BLaER1 treated with 17β-estradiol and CSF1 and Interleukin-3, amounts not matched to agents 10 nM and 100 nM (cell line): ENCODE results near the gene PPP1R14B.

ENCODE experiments used
- H3K27ac ChIP-seq, 11 experiments: shearing (Covaris generic); formaldehyde crosslinking; 2 replicates each; pipeline ENCODE4 v1.8.1; 2022
- H3K27me3 ChIP-seq, 11 experiments: shearing (Covaris generic); formaldehyde crosslinking; 2 replicates each; pipeline ENCODE4 v1.8.1; 2022
- H3K36me3 ChIP-seq, 11 experiments: shearing (Covaris generic); formaldehyde crosslinking; 2 replicates each; pipeline ENCODE4 v1.8.1; 2022
- H3K4me1 ChIP-seq, 10 experiments: shearing (Covaris generic); formaldehyde crosslinking; 2 replicates each; pipeline ENCODE4 v1.8.1; 2022
- H3K4me2 ChIP-seq, 11 experiments: shearing (Covaris generic); formaldehyde crosslinking; 2 replicates each; pipeline ENCODE4 v1.8.1; 2022
- H3K4me3 ChIP-seq, 10 experiments: shearing (Covaris generic); formaldehyde crosslinking; 2 replicates each; pipeline ENCODE4 v1.8.1; 2022
- H3K9ac ChIP-seq, 11 experiments: shearing (Covaris generic); formaldehyde crosslinking; 2 replicates each; pipeline ENCODE4 v1.8.1; 2022
- H3K9me3 ChIP-seq, 11 experiments: shearing (Covaris generic); formaldehyde crosslinking; replicated peaks in 1 of 11; 2 replicates each; pipeline ENCODE4 v1.8.1; 2022
- H4K20me1 ChIP-seq, 11 experiments: shearing (Covaris generic); formaldehyde crosslinking; 2 replicates each; pipeline ENCODE4 v1.8.1; 2022
- Cebpa-rat ChIP-seq, 11 experiments: shearing (Covaris generic); IDR thresholded peaks; 2 replicates each; pipeline ENCODE4 v1.8.1; 2022

The PPP1R14B gene

DNA sequence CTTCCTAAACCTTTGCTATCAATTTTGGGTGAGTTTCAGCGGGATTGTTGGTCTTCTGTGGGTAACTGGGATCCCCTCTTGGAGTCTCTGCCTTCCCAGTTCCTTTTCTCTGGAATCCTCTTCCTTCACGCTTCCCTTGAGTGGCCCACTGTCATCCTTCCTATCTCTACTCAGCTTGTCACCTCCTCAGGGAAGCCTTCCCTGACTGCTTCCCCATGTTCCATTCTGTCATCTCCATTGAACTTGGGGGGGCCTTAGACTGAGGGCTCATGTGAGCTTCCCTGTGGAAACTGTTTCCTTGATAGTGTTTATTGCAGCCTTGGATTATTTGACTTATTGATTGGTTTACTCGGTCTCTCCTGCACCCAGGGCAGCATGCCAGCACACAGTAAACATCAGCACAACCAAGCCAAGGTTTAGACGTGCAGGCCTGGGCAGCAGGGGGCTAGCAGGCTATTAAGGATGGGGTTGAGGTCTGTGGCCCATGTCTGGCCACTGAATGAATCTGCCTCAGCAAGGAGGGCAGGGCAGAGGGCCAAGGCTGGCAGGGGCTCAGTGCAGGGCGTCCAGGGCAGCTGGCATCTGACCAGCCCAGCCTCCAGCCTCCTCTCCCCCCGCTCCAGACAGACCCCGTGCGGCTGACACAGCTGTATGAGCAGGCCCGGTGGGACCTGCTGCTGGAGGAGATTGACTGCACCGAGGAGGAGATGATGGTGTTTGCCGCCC is 28.0 kb downstream of the PPP1R14B start:
- Histone ChIP-seq H3K9me3 (no peaks in the 10 kb centered on the region), H3K4me2 (peak overlapping the region in 2 of 11 experiments; percentile 14 to 25; a peak in 3 of 22 replicates), H3K27me3 (no peaks in the 10 kb centered on the region), H3K36me3 (peaks cover 81 to 98% (median 92%) of the 10 kb centered on the region in 11 experiments), H3K4me3 (no peak overlapping the region), H3K9ac (peak overlapping the region; percentile 0 to 65 (median 38); a peak in 14 of 22 replicates), H3K4me1 (peaks cover 52 to 99% (median 65%) of the 10 kb centered on the region in 10 experiments), H4K20me1 (peaks cover 4 to 97% (median 56%) of the 10 kb centered on the region in 11 experiments; a peak in 21 of 22 replicates), H3K27ac (peak overlapping the region in 8 of 11 experiments; percentile 8 to 48 (median 29); a peak in 14 of 22 replicates)
- TF ChIP-seq Cebpa-rat (IDR thresholded peaks at IDR 0.05), result no peak

DNA sequence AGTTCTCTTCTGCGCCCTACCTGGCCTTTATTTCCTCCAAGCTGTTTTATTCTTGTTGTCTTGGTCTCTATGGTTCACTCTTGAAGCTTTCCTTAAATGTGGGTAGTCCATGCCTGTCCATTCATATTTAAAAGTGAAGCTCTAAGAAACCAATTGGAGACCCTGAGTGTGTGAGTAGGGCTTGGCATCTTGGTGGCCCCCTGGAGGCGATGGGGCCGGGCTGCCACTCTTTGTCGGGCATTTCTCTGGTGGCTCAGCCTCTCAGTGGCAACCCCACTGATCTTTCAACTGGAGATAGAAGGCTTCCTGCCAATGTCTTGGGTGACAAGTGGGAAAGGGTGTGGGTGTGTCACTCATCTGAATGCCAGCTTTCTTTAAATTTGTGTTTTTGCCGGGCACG is 29.9 kb downstream of the PPP1R14B start:
- no peaks in the 10 kb centered on the region for H3K27me3 ChIP-seq
- peak overlapping the region in 1 of 11 experiments; percentile 37; a peak in 3 of 22 replicates for H3K27ac ChIP-seq
- H3K4me2 ChIP-seq, result peak overlapping the region; percentile 7 to 57 (median 36); a peak in 16 of 22 replicates
- peaks cover 4 to 97% (median 51%) of the 10 kb centered on the region in 11 experiments; a peak in 20 of 22 replicates for H4K20me1 ChIP-seq
- peaks cover 61 to 99% (median 70%) of the 10 kb centered on the region in 10 experiments for H3K4me1 ChIP-seq
- H3K4me3 ChIP-seq, result no peak overlapping the region
- no peaks in the 10 kb centered on the region for H3K9me3 ChIP-seq
- H3K36me3 ChIP-seq, result peaks cover 79 to 98% (median 91%) of the 10 kb centered on the region in 11 experiments
- H3K9ac ChIP-seq, result peak overlapping the region in 2 of 11 experiments; percentile 30 to 37; a peak in 3 of 22 replicates
- no peak for TF ChIP-seq Cebpa-rat (IDR thresholded peaks at IDR 0.05)

DNA sequence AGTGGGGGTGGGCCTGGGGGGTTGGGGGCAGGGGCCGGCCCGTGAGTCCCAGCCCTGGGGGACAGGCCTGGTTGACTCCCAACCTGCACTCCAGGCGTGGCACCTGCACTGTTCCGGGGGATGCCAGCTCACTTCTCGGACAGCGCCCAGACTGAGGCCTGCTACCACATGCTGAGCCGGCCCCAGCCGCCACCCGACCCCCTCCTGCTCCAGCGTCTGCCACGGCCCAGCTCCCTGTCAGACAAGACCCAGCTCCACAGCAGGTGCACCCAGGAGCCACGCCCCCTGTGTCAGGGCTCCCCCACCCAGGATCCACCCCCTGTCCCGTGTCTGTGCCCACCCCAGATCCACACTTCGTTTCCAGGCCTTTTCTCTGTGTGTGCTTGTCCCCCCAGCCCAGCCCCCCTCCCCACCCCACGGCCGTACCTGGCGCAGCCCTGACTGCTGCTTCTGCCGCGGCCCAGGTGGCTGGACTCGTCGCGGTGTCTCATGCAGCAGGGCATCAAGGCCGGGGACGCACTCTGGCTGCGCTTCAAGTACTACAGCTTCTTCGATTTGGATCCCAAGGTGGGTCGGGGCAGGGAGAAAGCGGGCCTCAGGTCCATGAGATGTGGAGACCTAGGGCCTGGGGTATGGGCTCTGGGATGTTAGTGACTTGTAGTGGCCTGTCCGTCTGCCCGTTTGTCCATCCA is 35.4 kb downstream of the PPP1R14B start:
- Histone ChIP-seq H3K27ac (peak overlapping the region in 7 of 11 experiments; percentile 6 to 82 (median 30); a peak in 4 of 22 replicates), H4K20me1 (peaks cover 30 to 87% (median 46%) of the 10 kb centered on the region in 11 experiments; a peak in 20 of 22 replicates), H3K4me3 (peak overlapping the region in 1 of 10 experiments; percentile 22; a peak in 1 of 20 replicates), H3K4me1 (peaks cover 76 to 88% (median 81%) of the 10 kb centered on the region in 10 experiments), H3K27me3 (no peaks in the 10 kb centered on the region), H3K9me3 (no peaks in the 10 kb centered on the region), H3K9ac (peak overlapping the region in 8 of 11 experiments; percentile 3 to 53 (median 21); a peak in 7 of 22 replicates), H3K4me2 (peak overlapping the region; percentile 16 to 97 (median 80); a peak in 18 of 22 replicates), H3K36me3 (peaks cover 58 to 92% (median 81%) of the 10 kb centered on the region in 11 experiments)
- TF ChIP-seq Cebpa-rat (IDR thresholded peaks at IDR 0.05), result no peak

DNA sequence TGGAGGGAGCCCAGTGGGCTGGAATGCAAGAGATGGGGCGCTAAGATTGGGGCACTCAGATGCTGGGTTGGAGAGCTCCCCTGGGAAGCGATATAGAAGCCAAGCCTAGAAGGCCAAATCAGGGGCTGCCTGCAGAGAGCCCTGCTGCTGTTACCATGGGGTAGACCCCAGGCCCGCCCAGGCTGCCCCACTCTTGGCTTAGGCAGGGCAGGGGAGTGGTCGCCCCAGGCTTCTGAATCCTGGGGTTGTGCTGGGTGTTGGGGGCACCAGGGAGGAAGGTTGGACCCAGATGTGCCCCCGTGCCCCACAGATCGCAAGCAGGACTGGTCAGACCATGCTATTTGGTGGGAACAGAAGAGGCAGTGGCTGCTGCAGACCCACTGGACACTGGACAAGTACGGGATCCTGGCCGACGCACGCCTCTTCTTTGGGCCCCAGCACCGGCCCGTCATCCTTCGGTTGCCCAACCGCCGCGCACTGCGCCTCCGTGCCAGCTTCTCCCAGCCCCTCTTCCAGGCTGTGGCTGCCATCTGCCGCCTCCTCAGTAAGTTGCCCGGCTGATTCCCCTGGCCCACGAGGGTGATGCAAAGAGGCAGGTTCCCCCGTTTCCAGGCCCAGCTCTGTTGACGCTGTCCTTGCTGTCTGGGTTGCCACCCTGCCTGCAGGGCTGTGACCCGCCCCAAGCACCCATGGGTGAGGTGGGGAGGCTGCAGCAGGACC is 36.3 kb downstream of the PPP1R14B start:
- Histone ChIP-seq H3K4me2 (peak overlapping the region; percentile 96 to 100 (median 99)), H3K27ac (peak overlapping the region in 10 of 11 experiments; percentile 1 to 99 (median 28); a peak in 9 of 22 replicates), H3K4me3 (peak overlapping the region in 5 of 10 experiments; percentile 28 to 98 (median 96); a peak in 4 of 20 replicates), H3K9me3 (no peaks in the 10 kb centered on the region), H4K20me1 (peaks cover 30 to 79% (median 48%) of the 10 kb centered on the region in 11 experiments; a peak in 20 of 22 replicates), H3K36me3 (peaks cover 51 to 85% (median 73%) of the 10 kb centered on the region in 11 experiments), H3K27me3 (no peaks in the 10 kb centered on the region), H3K4me1 (peaks cover 76 to 88% (median 81%) of the 10 kb centered on the region in 10 experiments), H3K9ac (peak overlapping the region; percentile 9 to 99 (median 96); a peak in 17 of 22 replicates)
- TF ChIP-seq Cebpa-rat (IDR thresholded peaks at IDR 0.05), result no peak

DNA sequence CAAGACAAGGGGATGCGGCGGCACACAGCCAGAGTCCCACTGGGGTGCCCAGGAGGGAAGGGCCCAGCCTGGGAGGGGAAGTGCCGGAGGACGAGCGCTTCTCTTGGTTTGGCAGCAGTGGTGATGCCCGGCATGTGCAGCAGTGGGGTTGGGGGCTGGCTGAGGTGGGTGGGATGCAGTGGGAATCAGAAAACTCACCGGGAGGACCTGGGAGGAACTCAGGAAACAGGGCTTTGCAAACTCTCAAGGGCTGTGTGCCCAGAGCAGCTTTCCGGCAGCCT is 37.2 kb downstream of the PPP1R14B start:
- peak overlapping the region; percentile 96 to 100 (median 99) for H3K4me2 ChIP-seq
- H4K20me1 ChIP-seq, result peaks cover 30 to 70% (median 53%) of the 10 kb centered on the region in 11 experiments; a peak in 21 of 22 replicates
- peaks cover 76 to 88% (median 81%) of the 10 kb centered on the region in 10 experiments for H3K4me1 ChIP-seq
- H3K27ac ChIP-seq, result peak overlapping the region; percentile 74 to 100 (median 97); a peak in 20 of 22 replicates
- peak overlapping the region; percentile 93 to 99 (median 96) for H3K9ac ChIP-seq
- TF ChIP-seq Cebpa-rat (IDR thresholded peaks at IDR 0.05), result no peak
- H3K27me3 ChIP-seq, result no peaks in the 10 kb centered on the region
- peak overlapping the region; percentile 82 to 98 (median 94); a peak in 19 of 20 replicates for H3K4me3 ChIP-seq
- H3K9me3 ChIP-seq, result no peaks in the 10 kb centered on the region
- peaks cover 56 to 80% (median 69%) of the 10 kb centered on the region in 11 experiments for H3K36me3 ChIP-seq

DNA sequence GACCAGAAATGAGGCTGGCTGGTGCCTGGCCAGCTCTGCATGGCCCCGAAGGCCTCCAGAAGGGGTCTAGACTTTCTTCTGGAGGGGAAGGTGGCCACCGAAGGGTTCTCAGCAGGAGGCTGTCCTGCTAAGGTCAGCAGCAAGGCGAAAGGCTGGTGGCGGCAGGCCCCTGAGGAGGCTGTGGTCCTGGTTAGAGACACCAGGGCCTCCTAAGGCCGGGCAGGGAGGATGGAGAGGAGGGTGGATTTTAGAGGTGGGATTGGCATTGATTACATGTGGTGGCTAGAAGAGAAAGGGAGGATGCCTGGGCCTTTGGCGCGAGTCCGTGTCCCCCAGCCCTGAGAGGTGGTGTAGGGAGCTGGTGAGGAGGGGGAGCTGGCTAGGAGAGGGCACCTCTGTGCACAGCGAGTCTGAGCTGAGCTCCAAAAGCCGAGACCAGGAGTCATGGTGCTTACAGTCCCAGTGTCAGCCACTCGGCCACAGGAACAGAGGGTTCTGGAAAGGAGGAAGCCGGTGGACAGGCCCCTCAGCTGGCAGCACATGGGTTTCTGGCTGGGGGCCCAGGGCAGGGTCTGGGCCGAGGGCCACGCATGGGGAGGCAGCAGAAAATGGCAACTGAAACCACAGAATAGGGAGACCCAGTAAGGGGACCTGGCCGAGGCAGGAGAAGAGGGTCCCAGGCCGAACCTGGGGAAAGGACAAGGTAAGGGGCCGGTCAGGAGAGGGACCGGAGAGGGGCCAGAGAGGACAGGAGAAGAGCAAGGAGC is 37.8 kb downstream of the PPP1R14B start:
- Histone ChIP-seq H4K20me1 (peaks cover 34 to 70% (median 58%) of the 10 kb centered on the region in 11 experiments), H3K27me3 (no peaks in the 10 kb centered on the region), H3K9ac (peak overlapping the region; percentile 93 to 99 (median 96)), H3K4me3 (peak overlapping the region; percentile 82 to 98 (median 94)), H3K4me2 (peak overlapping the region; percentile 96 to 100 (median 99)), H3K9me3 (no peaks in the 10 kb centered on the region), H3K36me3 (peaks cover 55 to 80% (median 69%) of the 10 kb centered on the region in 11 experiments), H3K27ac (peak overlapping the region; percentile 74 to 100 (median 97); a peak in 21 of 22 replicates), H3K4me1 (peaks cover 76 to 88% (median 81%) of the 10 kb centered on the region in 10 experiments)
- no peak for TF ChIP-seq Cebpa-rat (IDR thresholded peaks at IDR 0.05)

DNA sequence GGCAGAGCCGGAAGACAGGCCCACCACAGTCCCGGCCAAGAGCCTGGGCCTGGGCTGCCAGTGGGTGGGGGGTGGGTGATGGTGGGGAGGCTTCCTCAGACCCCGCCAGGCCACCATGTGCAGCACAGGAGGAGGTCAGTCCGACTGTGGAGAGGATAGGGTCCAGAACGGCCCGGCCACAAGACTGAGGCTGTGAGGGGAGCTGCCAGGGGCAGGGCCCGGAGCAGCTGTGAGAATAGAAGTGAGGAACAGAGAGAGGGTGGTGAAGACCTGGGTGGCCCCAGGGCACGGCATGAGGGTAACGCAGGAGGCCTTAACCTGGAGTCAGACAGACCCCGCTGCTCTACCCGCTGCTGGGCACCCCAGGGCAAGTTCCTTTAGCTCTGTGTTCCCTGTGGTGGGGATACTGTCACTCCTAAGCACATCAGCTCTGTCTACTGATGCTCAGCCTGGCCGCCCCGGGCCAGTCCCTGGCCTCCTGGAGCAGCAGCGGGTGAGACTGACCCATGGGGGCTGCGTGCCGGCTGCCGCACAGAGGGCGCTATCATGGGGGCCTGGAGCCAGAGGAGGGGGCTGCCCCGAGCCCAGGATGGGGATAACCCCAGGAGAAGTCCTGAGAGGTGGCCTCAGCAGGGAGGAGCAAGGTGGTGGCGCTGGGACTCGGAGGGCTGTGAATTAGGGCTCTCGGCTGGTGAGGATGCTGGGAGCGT is 38.5 kb downstream of the PPP1R14B start:
- Histone ChIP-seq H3K9me3 (no peaks in the 10 kb centered on the region), H4K20me1 (peaks cover 42 to 70% (median 60%) of the 10 kb centered on the region in 11 experiments), H3K36me3 (peaks cover 49 to 80% (median 65%) of the 10 kb centered on the region in 11 experiments), H3K27me3 (no peaks in the 10 kb centered on the region), H3K4me1 (peaks cover 69 to 85% (median 79%) of the 10 kb centered on the region in 10 experiments), H3K27ac (peak overlapping the region; percentile 74 to 100 (median 97)), H3K4me3 (peak overlapping the region; percentile 82 to 98 (median 94)), H3K9ac (peak overlapping the region; percentile 93 to 99 (median 96)), H3K4me2 (peak overlapping the region; percentile 96 to 100 (median 99))
- TF ChIP-seq Cebpa-rat (IDR thresholded peaks at IDR 0.05), result no peak
